Measurements from ENCODE around the gene CYTIP. TPM values are rescaled to one million over a fixed set of nuclear protein-coding genes. Genes with fewer than 3 reads are reported as not detected.

Gene CYTIP
- total and polyA plus RNA-seq, 2 experiments from 2014 or later = 1.6 to 4.0 TPM

- DNase-seq (ENCODE audit: low spot score) = no peak
- Histone ChIP-seq H3K9me2 (replicated peaks; ENCODE audit: insufficient read depth) (no peaks in the 10 kb centered on the region), H4K20me1 (ENCODE audit: insufficient read depth, poor library complexity, severe bottlenecking) (no peaks in the 10 kb centered on the region), H3K9me3 (ENCODE audit: low read depth) (no peaks in the 10 kb centered on the region), H3K4me2 (no peak overlapping the region), H3K27ac (no peak overlapping the region), H3K27me3 (no peaks in the 10 kb centered on the region), H3K36me3 (replicated peaks; ENCODE audit: insufficient read depth, low read depth) (no peaks in the 10 kb centered on the region), H3K79me2 (no peaks in the 10 kb centered on the region), H3K4me1 (ENCODE audit: insufficient read depth) (no peaks in the 10 kb centered on the region), H3K4me3 (no peak overlapping the region), H2AFZ (no peak overlapping the region)
- no peak for TF ChIP-seq EZH2phosphoT487 (IDR thresholded peaks at IDR 0.05; ENCODE audit: low read depth, severe bottlenecking, unreplicated experiment)
- TF ChIP-seq EZH2 (IDR thresholded peaks at IDR 0.05; ENCODE audit: borderline replicate concordance) = no peak
- TF ChIP-seq CTCF (IDR thresholded peaks at IDR 0.05; ENCODE audit: poor library complexity) = no peak
Measured at GRCh38 chr2:157470321-157470720, 26.4 kb upstream of the CYTIP start.

- no peak overlapping the region for H3K4me2 ChIP-seq
- H3K27me3 ChIP-seq = no peaks in the 10 kb centered on the region
- H2AFZ ChIP-seq = no peak overlapping the region
- H3K27ac ChIP-seq = no peak overlapping the region
- TF ChIP-seq EZH2 (IDR thresholded peaks at IDR 0.05; ENCODE audit: borderline replicate concordance) (no peak), CTCF (IDR thresholded peaks at IDR 0.05; ENCODE audit: poor library complexity) (no peak), EZH2phosphoT487 (IDR thresholded peaks at IDR 0.05; ENCODE audit: low read depth, severe bottlenecking, unreplicated experiment) (no peak)
- H3K4me3 ChIP-seq = no peak overlapping the region
- H3K9me3 ChIP-seq (ENCODE audit: low read depth) = no peaks in the 10 kb centered on the region
- H3K36me3 ChIP-seq (replicated peaks; ENCODE audit: insufficient read depth, low read depth) = no peaks in the 10 kb centered on the region
- no peaks in the 10 kb centered on the region for H3K79me2 ChIP-seq
- DNase-seq (ENCODE audit: low spot score) = no peak
- no peaks in the 10 kb centered on the region for H3K4me1 ChIP-seq (ENCODE audit: insufficient read depth)
- H4K20me1 ChIP-seq (ENCODE audit: insufficient read depth, poor library complexity, severe bottlenecking) = no peaks in the 10 kb centered on the region
- no peaks in the 10 kb centered on the region for H3K9me2 ChIP-seq (replicated peaks; ENCODE audit: insufficient read depth)
- WGBS (ENCODE audit: low lambda C conversion rate, missing lambda C conversion rate) = 89% methylated on average over 1 of the region's 1 CpG
Measured at GRCh38 chr2:157469726-157470125, 25.8 kb upstream of the CYTIP start.

GRCh38 chr2:157468931-157469708 is 25.2 kb upstream of the CYTIP start:
- Histone ChIP-seq H3K4me3 (no peak overlapping the region), H3K9me2 (replicated peaks; ENCODE audit: insufficient read depth) (no peaks in the 10 kb centered on the region), H3K27ac (no peak overlapping the region), H3K4me1 (ENCODE audit: insufficient read depth) (no peaks in the 10 kb centered on the region), H3K36me3 (replicated peaks; ENCODE audit: insufficient read depth, low read depth) (no peaks in the 10 kb centered on the region), H2AFZ (no peak overlapping the region), H3K9me3 (ENCODE audit: low read depth) (no peaks in the 10 kb centered on the region), H3K79me2 (no peaks in the 10 kb centered on the region), H3K4me2 (no peak overlapping the region), H4K20me1 (ENCODE audit: insufficient read depth, poor library complexity, severe bottlenecking) (no peaks in the 10 kb centered on the region), H3K27me3 (no peaks in the 10 kb centered on the region)
- DNase-seq (ENCODE audit: low spot score) = no peak
- TF ChIP-seq CTCF (IDR thresholded peaks at IDR 0.05; ENCODE audit: poor library complexity) (no peak), EZH2phosphoT487 (IDR thresholded peaks at IDR 0.05; ENCODE audit: low read depth, severe bottlenecking, unreplicated experiment) (no peak), EZH2 (IDR thresholded peaks at IDR 0.05; ENCODE audit: borderline replicate concordance) (no peak)
- WGBS (ENCODE audit: low lambda C conversion rate, missing lambda C conversion rate) = 93% methylated on average over 8 of the region's 8 CpGs
